ENCODE results near the gene CKAP5. TPM values are rescaled to one million over a fixed set of nuclear protein-coding genes. Genes with fewer than 3 reads are reported as not detected.

The CKAP5 gene
- total RNA-seq, 2 experiments from 2014 or later: 161 to 243 TPM

DNA sequence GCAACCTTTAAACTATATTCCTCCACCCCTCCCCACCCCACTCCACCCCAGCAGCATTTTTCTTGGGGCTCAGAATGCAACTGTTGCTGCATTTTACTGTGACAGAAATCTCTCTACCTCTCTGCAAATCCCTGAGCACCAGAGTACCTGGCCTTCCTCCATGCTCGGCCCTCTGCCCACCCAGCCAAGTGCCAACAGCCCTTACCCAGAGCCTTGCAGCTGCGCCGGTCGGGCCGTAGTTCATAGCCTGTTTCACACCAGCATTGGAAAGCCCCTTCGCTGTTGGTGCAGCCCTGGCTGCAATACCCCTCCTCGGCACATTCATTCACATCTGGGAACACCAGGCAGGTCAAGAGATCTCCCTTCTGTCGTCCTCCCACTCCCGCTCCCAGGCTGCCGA lies 48.9 kb upstream of the CKAP5 start:
- DNase-seq (ENCODE audit: low spot score): no peak
- no peak overlapping the region for H2AFZ ChIP-seq (ENCODE audit: low read length)
- H3K36me3 ChIP-seq (ENCODE audit: insufficient read depth, low read length): peaks cover 73% of the 10 kb centered on the region
- no peak for TF ChIP-seq EZH2phosphoT487 (IDR thresholded peaks at IDR 0.05; ENCODE audit: borderline replicate concordance, low read depth, low read length)
- TF ChIP-seq, protein P1, sequence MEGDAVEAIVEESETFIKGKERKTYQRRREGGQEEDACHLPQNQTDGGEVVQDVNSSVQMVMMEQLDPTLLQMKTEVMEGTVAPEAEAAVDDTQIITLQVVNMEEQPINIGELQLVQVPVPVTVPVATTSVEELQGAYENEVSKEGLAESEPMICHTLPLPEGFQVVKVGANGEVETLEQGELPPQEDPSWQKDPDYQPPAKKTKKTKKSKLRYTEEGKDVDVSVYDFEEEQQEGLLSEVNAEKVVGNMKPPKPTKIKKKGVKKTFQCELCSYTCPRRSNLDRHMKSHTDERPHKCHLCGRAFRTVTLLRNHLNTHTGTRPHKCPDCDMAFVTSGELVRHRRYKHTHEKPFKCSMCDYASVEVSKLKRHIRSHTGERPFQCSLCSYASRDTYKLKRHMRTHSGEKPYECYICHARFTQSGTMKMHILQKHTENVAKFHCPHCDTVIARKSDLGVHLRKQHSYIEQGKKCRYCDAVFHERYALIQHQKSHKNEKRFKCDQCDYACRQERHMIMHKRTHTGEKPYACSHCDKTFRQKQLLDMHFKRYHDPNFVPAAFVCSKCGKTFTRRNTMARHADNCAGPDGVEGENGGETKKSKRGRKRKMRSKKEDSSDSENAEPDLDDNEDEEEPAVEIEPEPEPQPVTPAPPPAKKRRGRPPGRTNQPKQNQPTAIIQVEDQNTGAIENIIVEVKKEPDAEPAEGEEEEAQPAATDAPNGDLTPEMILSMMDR (conservative IDR thresholded peaks at IDR 0.05; ENCODE audit: low read length): no peak
- no peaks in the 10 kb centered on the region for H3K79me2 ChIP-seq (ENCODE audit: insufficient read depth, low read depth, low read length)
- H3K9me2 ChIP-seq (ENCODE audit: insufficient read depth, low read length): no peaks in the 10 kb centered on the region
- no peak overlapping the region for H3K4me2 ChIP-seq (ENCODE audit: low read length)
- peaks cover 1% of the 10 kb centered on the region for H3K4me1 ChIP-seq (ENCODE audit: insufficient read depth, low read length, poor library complexity, severe bottlenecking)
- no peak overlapping the region for H3K4me3 ChIP-seq (ENCODE audit: low read depth, low read length, poor library complexity, severe bottlenecking)
- intact Hi-C loops (cut with micrococcal nuclease; ENCODE audit: unreplicated experiment): no loop called here
- H3K27ac ChIP-seq (ENCODE audit: low read depth, low read length, poor library complexity, severe bottlenecking): no peak overlapping the region
- ChIA-PET CTCF (ENCODE audit: unreplicated experiment) (no interaction called here), POLR2A (interaction anchor here (1.2 kb wide), 1 partner anchor 260 kb away, joined by 4 read pairs; no protein-coding TSS in a partner anchor)
- no peaks in the 10 kb centered on the region for H4K20me1 ChIP-seq (ENCODE audit: insufficient read depth, low read length)
- H3K9me3 ChIP-seq (ENCODE audit: low read length): no peaks in the 10 kb centered on the region
- no TSS peak for BruUV-seq (replicated peaks)

DNA sequence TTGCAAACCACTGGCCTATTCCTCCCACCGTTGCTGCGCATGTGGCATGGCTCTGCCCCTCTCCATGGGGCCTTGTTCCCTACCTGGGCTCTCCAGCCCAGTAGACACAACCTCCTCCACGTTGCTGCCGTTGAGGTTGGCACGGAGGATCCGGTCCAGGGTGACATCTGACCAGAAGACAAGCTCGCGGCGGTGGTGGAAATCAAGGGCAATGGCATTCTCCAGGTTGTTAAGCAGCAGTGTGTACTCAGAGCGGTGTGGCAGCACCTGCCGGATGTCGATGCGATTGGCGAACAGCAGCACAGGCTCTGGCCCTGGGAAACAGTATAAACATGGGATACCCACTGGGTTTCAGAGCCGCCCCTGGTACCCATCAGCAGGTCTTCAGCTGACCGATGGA lies 48.4 kb upstream of the CKAP5 start:
- no peaks in the 10 kb centered on the region for H3K79me2 ChIP-seq (ENCODE audit: insufficient read depth, low read depth, low read length)
- H3K36me3 ChIP-seq (ENCODE audit: insufficient read depth, low read length): peaks cover 73% of the 10 kb centered on the region
- peaks cover 4% of the 10 kb centered on the region for H3K4me1 ChIP-seq (ENCODE audit: insufficient read depth, low read length, poor library complexity, severe bottlenecking)
- CTCF ChIA-PET (ENCODE audit: unreplicated experiment): no interaction called here
- H3K9me3 ChIP-seq (ENCODE audit: low read length): no peaks in the 10 kb centered on the region
- no peak overlapping the region for H3K4me3 ChIP-seq (ENCODE audit: low read depth, low read length, poor library complexity, severe bottlenecking)
- H3K4me2 ChIP-seq (ENCODE audit: low read length): no peak overlapping the region
- TF ChIP-seq, protein P1 (conservative IDR thresholded peaks at IDR 0.05; ENCODE audit: low read length): no peak
- TF ChIP-seq EZH2phosphoT487 (IDR thresholded peaks at IDR 0.05; ENCODE audit: borderline replicate concordance, low read depth, low read length): no peak
- POLR2A ChIA-PET: interaction anchor here (0.6 to 1.2 kb wide), 4 partner anchors 16 to 834 kb away, joined by 3 to 4 read pairs (median 4); no protein-coding TSS in a partner anchor
- H3K9me2 ChIP-seq (ENCODE audit: insufficient read depth, low read length): no peaks in the 10 kb centered on the region
- H4K20me1 ChIP-seq (ENCODE audit: insufficient read depth, low read length): no peaks in the 10 kb centered on the region
- no peak for DNase-seq (ENCODE audit: low spot score)
- BruUV-seq (replicated peaks): no TSS peak
- intact Hi-C loops (cut with micrococcal nuclease; ENCODE audit: unreplicated experiment): no loop called here
- H2AFZ ChIP-seq (ENCODE audit: low read length): no peak overlapping the region
- H3K27ac ChIP-seq (ENCODE audit: low read depth, low read length, poor library complexity, severe bottlenecking): no peak overlapping the region

DNA sequence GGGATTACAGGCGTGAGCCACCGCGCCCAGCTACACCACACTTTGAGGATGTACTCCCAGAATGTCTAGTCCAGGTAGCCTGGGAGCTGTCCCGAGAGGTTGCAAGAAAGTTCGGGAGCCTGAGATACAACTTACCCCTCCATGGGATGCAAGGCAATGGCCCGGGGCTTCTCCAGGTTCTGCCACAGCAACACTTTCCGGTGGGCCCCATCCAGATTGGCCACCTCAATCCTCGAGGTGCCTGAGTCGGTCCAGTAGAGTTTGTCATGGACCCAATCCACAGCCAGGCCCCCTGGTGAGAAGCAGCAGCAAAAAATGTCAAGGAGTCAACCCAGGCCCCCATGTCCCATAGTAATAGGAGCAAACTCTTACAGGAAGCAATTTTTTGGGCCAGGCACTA lies 46.8 kb upstream of the CKAP5 start:
- peaks cover 4% of the 10 kb centered on the region for H3K4me1 ChIP-seq (ENCODE audit: insufficient read depth, low read length, poor library complexity, severe bottlenecking)
- ChIA-PET POLR2A (no interaction called here), CTCF (ENCODE audit: unreplicated experiment) (no interaction called here)
- TF ChIP-seq, protein P1 (conservative IDR thresholded peaks at IDR 0.05; ENCODE audit: low read length): no peak
- TF ChIP-seq EZH2phosphoT487 (IDR thresholded peaks at IDR 0.05; ENCODE audit: borderline replicate concordance, low read depth, low read length): no peak
- peaks cover 70% of the 10 kb centered on the region for H3K36me3 ChIP-seq (ENCODE audit: insufficient read depth, low read length)
- H3K4me2 ChIP-seq (ENCODE audit: low read length): no peak overlapping the region
- no peaks in the 10 kb centered on the region for H3K9me3 ChIP-seq (ENCODE audit: low read length)
- no TSS peak for BruUV-seq (replicated peaks)
- no peaks in the 10 kb centered on the region for H3K9me2 ChIP-seq (ENCODE audit: insufficient read depth, low read length)
- no peak for DNase-seq (ENCODE audit: low spot score)
- intact Hi-C loops (cut with micrococcal nuclease; ENCODE audit: unreplicated experiment): no loop called here
- no peaks in the 10 kb centered on the region for H4K20me1 ChIP-seq (ENCODE audit: insufficient read depth, low read length)
- no peaks in the 10 kb centered on the region for H3K79me2 ChIP-seq (ENCODE audit: insufficient read depth, low read depth, low read length)
- no peak overlapping the region for H3K4me3 ChIP-seq (ENCODE audit: low read depth, low read length, poor library complexity, severe bottlenecking)
- H2AFZ ChIP-seq (ENCODE audit: low read length): no peak overlapping the region
- no peak overlapping the region for H3K27ac ChIP-seq (ENCODE audit: low read depth, low read length, poor library complexity, severe bottlenecking)
